HCEC 1CT (cell line): ENCODE measurements around the gene CNPY1.

Experiments used
- DNase-seq: peaks from one replicate; pipeline ENCODE4 v3.0.0-alpha.2; 2017

CNPY1 gene

DNA sequence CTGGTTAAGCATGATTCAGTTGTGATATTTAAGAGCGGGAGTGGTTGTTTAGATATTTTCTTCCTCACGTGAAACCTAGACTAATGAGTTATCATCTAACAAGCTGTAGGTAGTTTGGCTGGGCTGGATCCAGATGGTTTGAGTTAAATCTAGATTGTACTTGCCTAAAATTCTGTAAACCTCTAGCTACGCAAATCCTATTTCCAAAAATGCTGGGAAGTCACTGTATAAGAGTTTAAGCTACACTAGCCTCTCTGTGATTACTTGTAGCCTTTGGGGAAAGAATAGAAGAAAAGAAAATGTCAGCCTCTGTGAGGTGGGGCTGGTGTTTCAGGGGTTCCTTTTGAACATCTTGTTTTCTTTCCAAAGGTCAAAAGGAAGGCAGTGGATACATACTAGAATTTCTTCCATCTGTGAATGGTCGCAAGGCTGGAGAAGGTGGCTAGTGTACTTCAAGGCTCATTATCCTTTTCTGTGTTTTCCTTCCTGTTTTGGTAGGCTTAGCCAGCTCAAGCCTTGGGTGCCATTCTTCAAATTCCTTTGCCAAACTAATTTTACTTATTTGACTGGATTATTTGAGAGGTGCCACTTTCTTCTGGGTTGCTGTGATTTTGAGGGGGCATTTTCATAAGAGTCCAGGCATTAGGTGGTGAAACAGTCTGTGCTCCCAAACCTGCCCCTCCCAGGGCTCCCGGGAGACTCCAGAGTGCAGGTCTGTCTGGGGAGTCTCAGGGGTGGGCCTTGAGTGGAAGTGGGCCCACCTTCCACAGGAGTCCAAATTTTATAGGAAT lies 93.7 kb downstream of the CNPY1 start:
- no peak for DNase-seq

DNA sequence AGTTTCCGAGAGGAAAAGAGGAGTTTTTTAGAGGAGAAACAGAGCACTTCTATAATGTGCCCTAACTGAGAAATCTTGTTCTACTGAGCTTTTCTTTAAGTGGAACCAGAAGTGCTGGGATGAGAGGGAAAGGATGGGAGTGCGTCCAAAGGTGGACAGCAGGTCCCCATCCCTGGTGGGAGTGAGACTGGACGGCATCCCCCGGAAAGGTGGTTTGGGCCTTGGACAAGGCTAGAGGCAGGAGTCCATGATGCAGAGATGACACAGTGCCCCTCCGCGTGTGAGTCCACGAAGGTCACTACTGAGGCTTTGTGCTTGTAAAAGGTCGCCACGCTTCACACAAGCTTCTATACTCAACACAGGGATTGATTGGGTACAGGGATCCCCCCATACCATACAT lies 94.5 kb downstream of the CNPY1 start:
- no peak for DNase-seq
